SU-DHL-6 (cell line): ENCODE results near the gene CARMIL1.

Experiments used
- H2AFZ ChIP-seq: fragments of 200-600 bp; sonication (generic); 2 replicates; pipeline ENCODE4 v1.6.1; 2014; ENCODE audit warnings: low read depth, mild to moderate bottlenecking, moderate library complexity, mixed read lengths, antibody characterized with exemption, low read length; ENCODE audit not compliant: severe bottlenecking
- H3F3A ChIP-seq: fragments of 200-600 bp; shearing (Covaris generic); 2 replicates; pipeline ENCODE4 v1.6.0; 2016; ENCODE audit warnings: antibody characterized with exemption, mild to moderate bottlenecking; ENCODE audit not compliant: insufficient read depth
- H3K27ac ChIP-seq: fragments of 200-600 bp; sonication (generic); 2 replicates; pipeline ENCODE4 v1.5.1; 2016; ENCODE audit warnings: low read depth, mild to moderate bottlenecking, low read length, moderate library complexity, mixed read lengths
- H3K27me3 ChIP-seq: fragments of 200-600 bp; sonication (generic), shearing (Covaris generic); 2 replicates; pipeline ENCODE4 v1.6.0; 2014; ENCODE audit warnings: mild to moderate bottlenecking, low read length
- H3K36me3 ChIP-seq: fragments of 200-600 bp; sonication (generic); 2 replicates; pipeline ENCODE4 v1.6.1; 2014; ENCODE audit warnings: mild to moderate bottlenecking, low read length, mixed read lengths
- H3K4me2 ChIP-seq: fragments of 300-600, 200-600 bp; shearing (Covaris generic), sonication (generic); 2 replicates; pipeline ENCODE4 v1.6.0; 2014; ENCODE audit warnings: low read length, low read depth, mild to moderate bottlenecking; ENCODE audit not compliant: poor library complexity, severe bottlenecking
- H3K4me3 ChIP-seq: fragments of 200-600 bp; sonication (generic); 2 replicates; pipeline ENCODE4 v1.5.1; 2014; ENCODE audit warnings: antibody characterized with exemption, low read length, mild to moderate bottlenecking, mixed read lengths; ENCODE audit not compliant: insufficient read depth, poor library complexity, severe bottlenecking
- H3K79me2 ChIP-seq: fragments of 200-600 bp; sonication (generic); 2 replicates; pipeline ENCODE4 v1.6.1; 2014; ENCODE audit warnings: mild to moderate bottlenecking, low read length, moderate library complexity; ENCODE audit not compliant: insufficient read depth
- H3K9ac ChIP-seq: fragments of 200-600 bp; sonication (generic); 2 replicates; pipeline ENCODE4 v1.7.0; 2014; ENCODE audit warnings: mild to moderate bottlenecking, low read length
- H3K9me2 ChIP-seq: fragments of 200-600 bp; sonication (generic); replicated peaks from 2 replicates; pipeline ENCODE4 v1.6.1; 2014; ENCODE audit warnings: low read length; ENCODE audit not compliant: insufficient read depth
- H3K9me3 ChIP-seq: fragments of 200-600 bp; sonication (generic); 2 replicates; pipeline ENCODE4 v1.6.1; 2014; ENCODE audit warnings: low read length, mixed read lengths; ENCODE audit not compliant: insufficient read depth
- H4K20me1 ChIP-seq: fragments of 200-600 bp; sonication (generic); 2 replicates; pipeline ENCODE4 v1.6.1; 2014; ENCODE audit warnings: low read depth, mild to moderate bottlenecking, antibody characterized with exemption, low read length, moderate library complexity, mixed read lengths
- CTCF ChIP-seq: fragments of 200-600 bp; sonication (generic); IDR thresholded peaks from one replicate; pipeline ENCODE4 v1.5.1; 2017; ENCODE audit warnings: antibody characterized with exemption, mild to moderate bottlenecking, low read length, moderate library complexity; ENCODE audit not compliant: insufficient read depth, poor library complexity, severe bottlenecking
- EZH2phosphoT487 ChIP-seq: fragments of 200-600 bp; sonication (generic), shearing (Covaris generic); conservative IDR thresholded peaks from 2 replicates; pipeline ENCODE4 v1.6.1; 2018; ENCODE audit warnings: mild to moderate bottlenecking, antibody characterized with exemption, low read length, moderate library complexity, mixed read lengths

Gene CARMIL1

DNA sequence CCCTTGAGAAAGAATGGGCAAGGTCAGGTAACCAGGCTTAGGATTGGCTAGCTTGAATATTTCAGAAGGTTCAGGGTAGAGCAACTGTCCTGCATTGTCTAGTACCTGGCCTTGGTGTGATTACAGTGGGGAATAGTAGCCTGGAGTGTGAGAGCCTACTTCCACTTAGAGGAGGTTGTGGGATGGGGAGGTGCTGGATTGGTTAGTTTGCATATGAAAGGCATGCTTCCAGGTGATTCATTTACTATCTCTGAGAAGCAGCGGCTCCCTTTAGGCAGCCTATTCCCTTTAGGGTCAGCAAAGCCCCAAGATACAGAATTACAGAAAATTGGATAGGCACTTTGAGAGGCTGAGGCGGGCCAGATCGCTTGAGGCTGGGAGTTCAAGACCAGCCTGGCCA, 347.8 kb downstream of the CARMIL1 start:
- Histone ChIP-seq H3K9ac (no peak overlapping the region), H3K4me3 (no peak overlapping the region), H4K20me1 (no peaks in the 10 kb centered on the region), H3F3A (no peaks in the 10 kb centered on the region), H3K36me3 (no peaks in the 10 kb centered on the region), H3K9me2 (no peaks in the 10 kb centered on the region), H3K27ac (no peak overlapping the region), H3K4me2 (no peak overlapping the region), H3K79me2 (no peaks in the 10 kb centered on the region), H3K9me3 (no peaks in the 10 kb centered on the region), H3K27me3 (no peaks in the 10 kb centered on the region), H2AFZ (no peak overlapping the region)
- no peak for TF ChIP-seq EZH2phosphoT487
- no peak for TF ChIP-seq CTCF

DNA sequence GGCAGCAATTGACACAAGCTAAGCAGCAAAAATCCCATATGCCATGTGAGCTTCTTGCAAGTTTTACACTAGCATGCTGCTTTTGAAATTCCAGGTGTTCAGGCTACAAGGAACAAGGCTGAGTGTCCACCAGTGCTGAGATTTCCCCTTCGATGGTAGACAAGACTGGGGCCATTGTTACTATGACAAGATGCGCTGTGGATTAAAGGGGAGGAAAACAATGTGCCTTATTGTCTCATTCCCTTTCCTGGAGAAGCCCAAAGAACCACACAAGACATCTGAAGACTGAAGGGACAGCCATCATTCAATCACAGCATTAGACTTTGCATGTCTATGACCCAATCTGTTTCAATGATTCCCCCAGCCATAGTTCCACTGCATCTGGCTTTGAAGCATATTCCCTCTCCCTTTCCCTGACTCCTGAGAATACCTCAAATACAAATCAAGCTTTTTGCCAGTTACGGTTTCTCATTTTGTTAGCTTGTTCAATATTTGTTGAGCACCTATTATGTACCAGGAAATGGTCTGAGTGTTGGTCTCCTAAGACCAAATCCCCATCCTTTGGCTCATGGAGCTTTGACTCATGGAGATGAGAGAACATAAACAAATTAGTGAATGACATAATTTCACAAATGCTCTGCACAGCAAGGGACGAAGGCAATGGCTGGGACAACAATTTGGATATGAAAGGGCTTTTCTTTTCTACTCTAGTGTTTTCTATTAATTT, 349.5 kb downstream of the CARMIL1 start:
- H3K9me3 ChIP-seq, result no peaks in the 10 kb centered on the region
- H4K20me1 ChIP-seq, result no peaks in the 10 kb centered on the region
- H3K27ac ChIP-seq, result no peak overlapping the region
- no peaks in the 10 kb centered on the region for H3F3A ChIP-seq
- H3K27me3 ChIP-seq, result no peaks in the 10 kb centered on the region
- no peak overlapping the region for H3K4me2 ChIP-seq
- H3K36me3 ChIP-seq, result no peaks in the 10 kb centered on the region
- no peak overlapping the region for H2AFZ ChIP-seq
- no peaks in the 10 kb centered on the region for H3K79me2 ChIP-seq
- no peak overlapping the region for H3K9ac ChIP-seq
- TF ChIP-seq EZH2phosphoT487 (no peak), CTCF (no peak)
- no peak overlapping the region for H3K4me3 ChIP-seq
- no peaks in the 10 kb centered on the region for H3K9me2 ChIP-seq

GRCh38 chr6:25629198-25629576, 350.0 kb downstream of the CARMIL1 start:
- Histone ChIP-seq H3K4me3 (no peak overlapping the region), H3K4me2 (no peak overlapping the region), H3F3A (no peaks in the 10 kb centered on the region), H3K79me2 (no peaks in the 10 kb centered on the region), H3K27ac (no peak overlapping the region), H3K9ac (no peak overlapping the region), H3K9me3 (no peaks in the 10 kb centered on the region), H2AFZ (no peak overlapping the region), H3K9me2 (no peaks in the 10 kb centered on the region), H3K36me3 (no peaks in the 10 kb centered on the region), H3K27me3 (no peaks in the 10 kb centered on the region), H4K20me1 (no peaks in the 10 kb centered on the region)
- no peak for TF ChIP-seq EZH2phosphoT487
- TF ChIP-seq CTCF, result no peak
